Activated CD4-positive, CD25-positive, alpha-beta regulatory T cell treated with anti-CD3 and anti-CD28 coated beads, Interleukin-2, amount 50 U/mL, for 16 hours (primary cell): ENCODE measurements around the gene PSMC3IP.

Source experiments
- DNase-seq: peaks from one replicate; pipeline ENCODE4 v3.0.0-alpha.2; 2020; ENCODE audit warnings: low read depth, low spot score

PSMC3IP gene

DNA sequence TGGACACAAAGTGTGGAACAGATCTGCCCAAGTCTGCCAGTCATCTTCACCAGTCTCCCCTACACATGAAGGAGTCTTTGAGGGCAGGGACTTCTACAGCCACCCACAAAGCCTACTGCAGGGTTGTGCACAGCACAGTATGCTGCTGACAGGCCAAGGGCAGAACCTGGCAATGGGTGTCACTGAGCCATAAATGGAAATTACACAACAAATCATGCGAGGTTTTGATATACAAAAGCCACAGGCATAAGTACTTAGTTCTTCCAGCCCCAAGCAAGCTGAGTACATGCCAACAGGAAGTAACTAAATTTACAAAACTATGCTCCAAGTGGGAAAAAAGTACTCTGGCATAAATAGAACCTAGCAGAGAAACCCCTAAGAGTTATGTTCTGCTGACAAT lies 7.8 kb upstream of the PSMC3IP start:
- no peak for DNase-seq

DNA sequence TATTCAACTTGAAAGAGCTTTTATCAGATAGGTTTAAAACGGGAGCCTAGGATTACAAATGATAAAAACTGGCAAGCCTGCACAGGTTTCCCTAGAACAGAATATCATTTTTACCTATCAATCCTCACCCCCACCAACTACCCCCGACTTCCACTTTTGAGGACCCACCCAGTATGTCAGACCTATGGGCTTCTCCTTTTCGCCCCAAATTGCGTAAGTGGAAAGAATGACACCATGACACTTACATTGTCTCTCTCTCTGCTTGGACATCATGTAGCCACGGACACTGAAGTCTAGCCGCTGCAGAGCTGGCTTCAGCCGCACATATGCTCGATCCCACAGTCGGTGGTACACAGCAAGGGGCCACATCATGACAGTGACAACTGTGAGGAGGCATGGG lies 7.4 kb upstream of the PSMC3IP start:
- DNase-seq, result no peak

DNA sequence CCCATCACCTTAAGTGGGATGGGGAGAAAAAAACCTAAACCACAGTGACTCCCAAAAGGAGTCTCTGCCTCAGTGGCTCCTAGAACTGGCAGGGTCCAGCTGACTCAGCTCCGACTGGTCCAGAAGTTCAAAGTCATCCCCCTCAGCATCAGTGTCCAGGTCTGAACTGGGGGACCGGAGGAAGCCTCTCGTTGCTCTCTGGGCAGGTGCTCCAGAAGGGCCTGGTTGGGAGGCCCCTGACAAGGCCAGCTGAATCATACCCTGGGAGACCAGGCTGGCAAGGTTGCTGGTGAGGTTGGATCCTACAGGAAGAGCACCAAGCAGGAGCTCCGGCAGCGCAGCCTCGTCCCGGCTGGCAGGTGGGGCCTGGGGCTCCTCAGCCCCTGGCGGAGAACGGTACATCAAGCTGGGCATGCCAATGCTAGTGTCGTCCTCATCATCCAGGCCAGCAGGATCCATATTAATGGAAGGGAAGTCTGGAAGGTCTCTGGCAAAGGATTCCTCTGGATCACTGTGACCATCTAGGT lies 4.3 kb upstream of the PSMC3IP start:
- no peak for DNase-seq

DNA sequence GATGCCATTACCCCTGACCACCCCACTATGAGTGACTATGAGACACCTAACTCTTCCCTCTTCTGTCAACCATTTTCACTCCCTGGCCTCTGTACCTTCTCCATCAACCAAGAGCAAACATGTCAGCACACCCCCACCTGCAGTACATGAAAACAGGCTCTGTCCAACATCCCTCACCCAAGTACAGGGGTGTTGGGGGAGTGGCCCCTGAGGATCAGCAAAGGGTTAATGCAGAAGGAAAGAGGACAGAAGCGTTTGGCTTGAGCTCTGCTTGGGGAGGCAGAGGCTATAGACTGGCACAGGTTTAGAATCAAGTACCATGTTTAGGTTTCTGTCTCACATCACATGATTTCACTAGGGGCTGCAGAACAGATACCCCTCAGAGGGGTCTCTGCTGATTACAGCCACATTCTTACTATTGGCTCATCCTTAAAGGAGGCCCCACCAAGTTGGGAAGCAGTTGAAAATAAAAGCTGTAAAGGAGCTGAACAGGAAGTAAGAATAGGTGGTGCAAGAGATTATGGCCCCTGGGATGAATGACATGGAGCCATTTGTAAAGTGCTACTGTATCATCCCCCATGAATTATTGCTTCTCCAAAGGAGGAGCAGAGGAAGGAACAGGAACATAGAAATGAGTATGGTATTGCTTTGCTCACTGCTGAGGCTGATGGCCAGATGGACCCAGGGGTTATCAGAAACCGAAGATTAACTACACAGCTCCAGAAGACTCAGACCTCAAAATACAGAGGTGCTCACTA lies 2.4 kb upstream of the PSMC3IP start:
- no peak for DNase-seq

DNA sequence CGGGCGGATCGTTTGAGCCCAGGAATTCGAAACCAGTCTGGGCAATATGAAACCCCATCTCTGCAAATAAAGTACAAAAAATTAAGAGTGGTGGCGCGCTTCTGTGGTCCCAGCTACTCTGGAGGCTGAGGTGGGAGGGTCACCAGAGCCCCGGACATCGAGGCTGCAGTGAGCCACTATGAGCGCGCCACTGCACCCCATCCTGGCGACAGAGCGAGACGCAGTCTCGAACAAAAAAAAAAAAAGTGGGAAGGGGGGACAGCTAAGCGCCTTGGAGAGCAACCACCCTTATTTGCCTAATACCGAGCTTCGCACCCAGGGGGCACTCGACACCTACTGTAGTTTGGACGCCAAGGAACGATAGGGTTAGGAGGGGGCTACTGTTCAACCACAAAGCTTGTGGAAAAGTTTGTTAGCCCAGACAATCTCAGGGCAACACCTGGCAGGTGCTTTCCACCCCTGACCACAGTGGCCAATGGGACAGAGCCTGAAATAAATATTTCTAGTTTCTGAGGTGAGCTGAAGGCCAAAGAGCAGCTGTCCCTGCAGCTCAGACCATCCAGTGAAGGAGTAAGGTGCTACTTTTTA lies 847 bp upstream of the PSMC3IP start:
- peak; percentile 38 for DNase-seq

DNA sequence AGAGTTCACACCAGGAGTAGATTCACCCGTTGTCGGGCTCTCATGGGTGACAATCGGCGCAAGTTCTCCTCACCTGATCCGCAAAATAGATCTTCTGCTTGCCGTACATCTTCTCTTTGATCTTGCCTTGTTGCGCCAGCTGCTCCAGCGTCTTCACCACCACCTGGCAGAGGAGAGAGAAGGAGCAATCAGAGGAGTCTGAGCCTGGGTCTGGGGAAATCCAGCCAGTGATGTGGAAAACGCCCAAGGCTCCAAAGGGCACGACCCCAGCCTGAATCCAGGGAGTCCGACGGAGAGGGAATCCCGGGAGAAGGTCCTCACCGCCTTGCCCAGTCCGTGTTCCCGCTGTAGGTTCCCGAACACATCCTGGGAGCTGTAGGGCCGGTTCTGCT lies 393 bp downstream of the PSMC3IP start:
- DNase-seq, result no peak

DNA sequence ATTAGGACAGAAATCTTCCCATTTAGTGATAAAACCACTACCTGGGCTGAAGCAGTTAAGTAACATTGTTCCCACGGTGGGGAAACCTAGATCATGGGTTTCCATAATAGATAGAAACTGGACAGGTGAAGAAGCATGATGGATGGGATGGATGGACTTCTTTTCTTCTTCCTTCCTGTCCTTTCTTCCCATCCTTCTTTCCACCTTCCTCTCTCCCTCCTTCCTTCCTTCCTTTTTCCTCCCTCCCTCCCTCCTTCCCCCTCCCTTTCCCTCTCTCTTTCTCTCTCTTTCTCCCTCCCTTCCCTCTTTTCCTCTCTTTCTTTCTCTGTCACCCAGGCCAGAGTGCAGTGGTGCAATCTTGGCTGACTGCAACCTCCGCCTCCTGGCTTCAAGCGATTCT lies 3.1 kb downstream of the PSMC3IP start:
- no peak for DNase-seq

- DNase-seq, result no peak
Observed at GRCh38 chr17:42573095-42573494, 4.4 kb downstream of the PSMC3IP start.

GRCh38 chr17:42571435-42572225 lies 5.9 kb downstream of the PSMC3IP start:
- no peak for DNase-seq

- DNase-seq, result no peak
Observed at GRCh38 chr17:42568341-42569111, 9.0 kb downstream of the PSMC3IP start.

GRCh38 chr17:42566883-42567573 lies 10.5 kb downstream of the PSMC3IP start, which contains the start of gene MLX:
Gene MLX, plus strand, starts transcription at chr17:42567100. Its CDS starts 25 bp downstream, at chr17:42567125.
- peak; percentile 81 for DNase-seq

- no peak for DNase-seq
Observed at GRCh38 chr17:42566215-42566882, 11.2 kb downstream of the PSMC3IP start.

DNA sequence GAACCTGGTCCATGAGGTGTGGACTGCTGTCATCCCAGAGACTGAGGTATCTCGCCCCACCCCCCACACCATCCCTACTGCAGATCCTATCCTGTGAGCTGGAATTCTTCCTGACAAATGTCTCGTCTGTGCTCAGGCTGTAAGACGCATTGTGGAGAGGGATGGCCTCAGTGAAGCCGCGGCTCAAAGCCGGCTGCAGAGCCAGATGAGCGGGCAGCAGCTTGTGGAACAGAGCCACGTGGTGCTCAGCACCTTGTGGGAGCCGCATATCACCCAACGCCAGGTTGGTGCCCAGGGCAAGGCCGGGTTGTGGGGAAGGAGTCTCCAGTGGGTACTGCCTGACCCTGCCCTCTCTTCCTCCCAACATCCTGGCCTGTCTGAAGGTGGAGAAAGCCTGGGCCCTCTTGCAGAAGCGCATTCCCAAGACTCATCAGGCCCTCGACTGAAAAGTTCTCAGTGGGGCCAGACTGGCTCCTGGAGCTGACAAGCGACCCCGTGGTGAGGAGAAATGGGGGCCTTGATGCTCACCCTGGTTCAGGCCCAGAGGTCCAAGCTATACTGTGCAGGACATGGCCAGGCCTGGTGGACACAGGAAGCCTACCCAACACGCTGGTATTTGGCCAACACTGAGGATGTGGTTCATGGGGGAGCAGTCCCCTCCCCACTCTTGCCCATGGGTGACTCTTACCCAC lies 11.9 kb downstream of the PSMC3IP start:
- DNase-seq, result no peak

GRCh38 chr17:42564815-42565522 lies 12.6 kb downstream of the PSMC3IP start:
- DNase-seq, result no peak

DNA sequence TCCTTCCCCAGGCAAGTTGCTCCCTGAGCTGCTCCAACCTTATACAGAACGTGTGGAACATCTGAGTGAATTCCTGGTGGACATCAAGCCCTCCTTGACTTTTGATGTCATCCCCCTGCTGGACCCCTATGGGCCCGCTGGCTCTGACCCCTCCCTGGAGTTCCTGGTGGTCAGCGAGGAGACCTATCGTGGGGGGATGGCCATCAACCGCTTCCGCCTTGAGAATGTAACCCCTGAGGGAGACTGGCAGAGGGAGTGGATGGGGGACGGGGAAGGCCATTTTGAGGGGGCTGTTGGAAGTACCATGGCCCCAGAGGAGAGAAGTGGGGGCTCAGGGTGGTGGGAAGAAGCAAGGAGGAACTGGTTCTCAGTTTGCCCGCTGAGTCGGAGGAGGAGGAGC lies 13.6 kb downstream of the PSMC3IP start:
- DNase-seq, result no peak

- no peak for DNase-seq
Observed at GRCh38 chr17:42563543-42563942, 14.0 kb downstream of the PSMC3IP start.

DNA sequence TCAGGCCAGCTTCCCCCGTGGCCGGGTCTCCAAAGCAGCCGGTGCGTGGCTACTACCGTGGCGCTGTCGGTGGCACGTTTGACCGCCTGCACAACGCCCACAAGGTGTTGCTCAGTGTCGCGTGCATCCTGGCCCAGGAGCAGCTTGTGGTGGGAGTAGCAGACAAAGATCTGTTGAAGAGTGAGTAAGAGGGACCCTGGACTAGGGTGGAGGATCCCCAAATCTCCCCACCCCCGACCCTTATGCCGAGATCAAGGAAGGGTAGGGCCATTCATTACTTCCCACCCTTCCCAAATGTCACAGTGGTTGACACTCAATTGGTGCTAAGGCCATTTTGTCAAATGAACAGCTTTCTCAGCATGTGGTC lies 14.4 kb downstream of the PSMC3IP start:
- no peak for DNase-seq

GRCh38 chr17:42562388-42563142 lies 15.0 kb downstream of the PSMC3IP start:
- no peak for DNase-seq
